Dorsolateral prefrontal cortex (tissue), 118 donors: ENCODE data around the gene AAGAB. TPM values are rescaled to one million over a fixed set of nuclear protein-coding genes. Genes with fewer than 3 reads are reported as not detected.

Experiments used
- total RNA-seq, 120 experiments: library from RNA; stranded (reverse); gene quantifications; one replicate each; pipeline versions ENCODE4 v1.2.3 to v1.2.4, GENCODE V29; 2022

The AAGAB gene
- total RNA-seq, 120 experiments from 2014 or later: 33.8 to 77.3 (median 59.0) TPM

Other genes starting within 250 kb of the AAGAB start
- gene SMAD3, start 189.1 kb downstream of the AAGAB start, total RNA-seq: 10 to 100 TPM; 14.8 to 63.4 (median 37.5) TPM
- 10 to 100 TPM in 1 of 120 experiments, 1 to 10 TPM in 119; 1.7 to 10.8 (median 5.0) TPM for gene IQCH, start 125 bp upstream of the AAGAB start, total RNA-seq